ENCODE measurements around the gene SIX3. TPM values are rescaled to one million over a fixed set of nuclear protein-coding genes. Genes with fewer than 3 reads are reported as not detected.

Gene SIX3
- total and polyA plus RNA-seq, 2 experiments from 2014 or later = 0.21 to 0.28 TPM

DNA sequence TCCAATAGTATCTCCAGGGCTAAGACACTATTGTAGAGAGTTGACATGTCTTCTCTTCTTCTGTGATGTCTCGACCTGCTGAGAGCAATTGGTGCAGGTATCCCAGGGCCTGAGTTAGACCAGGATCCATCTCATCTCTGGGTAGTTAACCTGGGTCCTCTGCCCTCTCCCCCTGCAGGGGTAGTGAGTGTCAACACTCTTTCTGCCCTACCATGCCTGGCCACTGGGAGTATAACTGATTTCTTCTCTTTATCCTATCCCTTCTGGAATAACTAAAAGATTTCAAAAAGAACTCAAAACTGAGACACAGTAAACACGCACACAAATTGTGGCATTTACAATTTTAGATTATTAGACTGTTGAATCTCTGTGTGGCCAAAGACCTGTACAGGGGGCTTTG, 20.8 kb upstream of the SIX3 start:
- H4K20me1 ChIP-seq (replicated peaks; ENCODE audit: insufficient read depth) = no peaks in the 10 kb centered on the region
- no peak overlapping the region for H3K27ac ChIP-seq (ENCODE audit: low read depth)
- H2AFZ ChIP-seq = no peak overlapping the region
- Mint-ChIP-seq H3K36me3 (ENCODE audit: low read depth) (no peaks in the 10 kb centered on the region; the same call in 2 of the 3 replicates), H3K27me3 (ENCODE audit: insufficient read depth, low read depth, poor library complexity) (peaks cover 39% of the 10 kb centered on the region), H3K9me3 (no peaks in the 10 kb centered on the region; the same call in 1 of the 3 replicates), H3K4me3 (no peak overlapping the region), H3K4me1 (peaks cover 9% of the 10 kb centered on the region), H3K27ac (no peak overlapping the region)
- no peaks in the 10 kb centered on the region for H3K79me2 ChIP-seq (replicated peaks; ENCODE audit: insufficient read depth)
- no peaks in the 10 kb centered on the region for H3K36me3 ChIP-seq (ENCODE audit: insufficient read depth)
- peaks cover 22% of the 10 kb centered on the region for H3K4me1 ChIP-seq (ENCODE audit: insufficient read depth)
- H3K4me3 ChIP-seq = no peak overlapping the region
- peaks cover 34% of the 10 kb centered on the region for H3K27me3 ChIP-seq (ENCODE audit: insufficient read depth)
- TF ChIP-seq STAT1 (IDR thresholded peaks at IDR 0.05; ENCODE audit: unreplicated experiment) = no peak
- peak in 1 of 2 experiments; percentile 29; a peak in 2 of 4 replicates for TF ChIP-seq CTCF (conservative IDR thresholded peaks at IDR 0.05; ENCODE audit: low read depth in 2 of 2)
- TF ChIP-seq, protein P1, sequence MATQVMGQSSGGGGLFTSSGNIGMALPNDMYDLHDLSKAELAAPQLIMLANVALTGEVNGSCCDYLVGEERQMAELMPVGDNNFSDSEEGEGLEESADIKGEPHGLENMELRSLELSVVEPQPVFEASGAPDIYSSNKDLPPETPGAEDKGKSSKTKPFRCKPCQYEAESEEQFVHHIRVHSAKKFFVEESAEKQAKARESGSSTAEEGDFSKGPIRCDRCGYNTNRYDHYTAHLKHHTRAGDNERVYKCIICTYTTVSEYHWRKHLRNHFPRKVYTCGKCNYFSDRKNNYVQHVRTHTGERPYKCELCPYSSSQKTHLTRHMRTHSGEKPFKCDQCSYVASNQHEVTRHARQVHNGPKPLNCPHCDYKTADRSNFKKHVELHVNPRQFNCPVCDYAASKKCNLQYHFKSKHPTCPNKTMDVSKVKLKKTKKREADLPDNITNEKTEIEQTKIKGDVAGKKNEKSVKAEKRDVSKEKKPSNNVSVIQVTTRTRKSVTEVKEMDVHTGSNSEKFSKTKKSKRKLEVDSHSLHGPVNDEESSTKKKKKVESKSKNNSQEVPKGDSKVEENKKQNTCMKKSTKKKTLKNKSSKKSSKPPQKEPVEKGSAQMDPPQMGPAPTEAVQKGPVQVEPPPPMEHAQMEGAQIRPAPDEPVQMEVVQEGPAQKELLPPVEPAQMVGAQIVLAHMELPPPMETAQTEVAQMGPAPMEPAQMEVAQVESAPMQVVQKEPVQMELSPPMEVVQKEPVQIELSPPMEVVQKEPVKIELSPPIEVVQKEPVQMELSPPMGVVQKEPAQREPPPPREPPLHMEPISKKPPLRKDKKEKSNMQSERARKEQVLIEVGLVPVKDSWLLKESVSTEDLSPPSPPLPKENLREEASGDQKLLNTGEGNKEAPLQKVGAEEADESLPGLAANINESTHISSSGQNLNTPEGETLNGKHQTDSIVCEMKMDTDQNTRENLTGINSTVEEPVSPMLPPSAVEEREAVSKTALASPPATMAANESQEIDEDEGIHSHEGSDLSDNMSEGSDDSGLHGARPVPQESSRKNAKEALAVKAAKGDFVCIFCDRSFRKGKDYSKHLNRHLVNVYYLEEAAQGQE (IDR thresholded peaks at IDR 0.05; ENCODE audit: unreplicated experiment) = no peak
- no peak for TF ChIP-seq NANOG (IDR thresholded peaks at IDR 0.05; ENCODE audit: borderline replicate concordance)
- TF ChIP-seq, protein P2, sequence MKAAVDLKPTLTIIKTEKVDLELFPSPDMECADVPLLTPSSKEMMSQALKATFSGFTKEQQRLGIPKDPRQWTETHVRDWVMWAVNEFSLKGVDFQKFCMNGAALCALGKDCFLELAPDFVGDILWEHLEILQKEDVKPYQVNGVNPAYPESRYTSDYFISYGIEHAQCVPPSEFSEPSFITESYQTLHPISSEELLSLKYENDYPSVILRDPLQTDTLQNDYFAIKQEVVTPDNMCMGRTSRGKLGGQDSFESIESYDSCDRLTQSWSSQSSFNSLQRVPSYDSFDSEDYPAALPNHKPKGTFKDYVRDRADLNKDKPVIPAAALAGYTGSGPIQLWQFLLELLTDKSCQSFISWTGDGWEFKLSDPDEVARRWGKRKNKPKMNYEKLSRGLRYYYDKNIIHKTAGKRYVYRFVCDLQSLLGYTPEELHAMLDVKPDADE (IDR thresholded peaks at IDR 0.05) = no peak
- no peak overlapping the region for H3K4me2 ChIP-seq
- ATAC-seq (peak; percentile 87), DNase-seq (ENCODE audit: low spot score) (no peak)
- 0 out of 2 replicates have a peak, but pooled peaks cover 7% of the 10 kb centered on the region for H3K9me2 ChIP-seq (ENCODE audit: insufficient read depth)
- peaks cover 8% of the 10 kb centered on the region; the same call in 1 of the 2 replicates for H3F3A ChIP-seq (replicated peaks; ENCODE audit: low read depth)

GRCh38 chr2:44922776-44923175, 18.7 kb upstream of the SIX3 start:
- Histone ChIP-seq H3K4me2 (no peak overlapping the region), H3F3A (replicated peaks; ENCODE audit: low read depth) (peaks cover 13% of the 10 kb centered on the region; the same call in 1 of the 2 replicates), H3K27ac (ENCODE audit: low read depth) (no peak overlapping the region), H4K20me1 (replicated peaks; ENCODE audit: insufficient read depth) (no peaks in the 10 kb centered on the region), H3K27me3 (ENCODE audit: insufficient read depth) (peaks cover 55% of the 10 kb centered on the region), H3K79me2 (replicated peaks; ENCODE audit: insufficient read depth) (no peaks in the 10 kb centered on the region), H3K4me3 (no peak overlapping the region), H3K36me3 (ENCODE audit: insufficient read depth) (no peaks in the 10 kb centered on the region), H3K9me2 (ENCODE audit: insufficient read depth) (0 out of 2 replicates have a peak, but pooled peaks cover 2% of the 10 kb centered on the region), H2AFZ (no peak overlapping the region), H3K4me1 (ENCODE audit: insufficient read depth) (peaks cover 42% of the 10 kb centered on the region)
- no peak overlapping the region for H3K4me3 Mint-ChIP-seq
- H3K36me3 Mint-ChIP-seq (ENCODE audit: low read depth) = no peaks in the 10 kb centered on the region; the same call in 2 of the 3 replicates
- peaks cover 58% of the 10 kb centered on the region for H3K27me3 Mint-ChIP-seq (ENCODE audit: insufficient read depth, low read depth, poor library complexity)
- no peaks in the 10 kb centered on the region; the same call in 1 of the 3 replicates for H3K9me3 Mint-ChIP-seq
- no peak for ATAC-seq
- no peak for DNase-seq (ENCODE audit: low spot score)
- no peak overlapping the region for H3K27ac Mint-ChIP-seq
- peaks cover 25% of the 10 kb centered on the region for H3K4me1 Mint-ChIP-seq
- TF ChIP-seq, protein P1 (IDR thresholded peaks at IDR 0.05; ENCODE audit: unreplicated experiment) = no peak
- no peak for TF ChIP-seq EZH2phosphoT487 (IDR thresholded peaks at IDR 0.05; ENCODE audit: unreplicated experiment)
- TF ChIP-seq ZNF331 (CRISPR knock-in tag; IDR thresholded peaks at IDR 0.05; ENCODE audit: low read depth) = no peak
- no peak for TF ChIP-seq ZNF114 (CRISPR knock-in tag; IDR thresholded peaks at IDR 0.05)

Data from GM23338 (cell line).